ENCODE data around the gene HERC3.

GRCh38 chr4:88599298-88599697 is 7.0 kb downstream of the HERC3 start:
- TF ChIP-seq CTCF (IDR thresholded peaks at IDR 0.05; ENCODE audit: low read length) (no peak), EZH2 (IDR thresholded peaks at IDR 0.05; ENCODE audit: borderline replicate concordance, low read length) (no peak)
